Effector memory CD8-positive, alpha-beta T cell (primary cell): Measurements from ENCODE around the gene LINC01488.

Experiments
- ATAC-seq: fragments of 150-1000 bp; cut with Tn5 transposase; replicated peaks from 2 replicates; pipeline ENCODE4 v1.10.0; 2021; ENCODE audit warnings: mild to moderate bottlenecking, moderate library complexity
- DNase-seq, 3 experiments: peaks; one replicate each; pipeline ENCODE4 v3.0.0; 2021
- H3K27ac Mint-ChIP-seq, 2 donors: one replicate each; pipeline ENCODE4 v1.8.0; 2022; ENCODE audit warnings: mild to moderate bottlenecking in 2 of 2, mixed read lengths in 2 of 2, moderate library complexity in 2 of 2
- H3K27me3 Mint-ChIP-seq, 2 donors: one replicate each; pipeline ENCODE4 v1.8.0; 2022; ENCODE audit warnings: mixed read lengths in 2 of 2
- H3K36me3 Mint-ChIP-seq: one replicate; pipeline ENCODE4 v1.8.0; 2022; ENCODE audit warnings: mild to moderate bottlenecking, moderate library complexity, mixed read lengths; ENCODE audit not compliant: insufficient read depth
- H3K4me1 Mint-ChIP-seq, 2 donors: one replicate each; pipeline ENCODE4 v1.8.0; 2022; ENCODE audit warnings: low read depth in 2 of 2, mixed read lengths in 2 of 2
- H3K4me3 Mint-ChIP-seq, 2 donors: one replicate each; pipeline ENCODE4 v1.8.0; 2022; ENCODE audit warnings: mild to moderate bottlenecking in 2 of 2, mixed read lengths in 2 of 2, moderate library complexity in 2 of 2
- H3K9me3 Mint-ChIP-seq, 2 donors: one replicate each; pipeline ENCODE4 v1.8.0; 2022; ENCODE audit warnings: mixed read lengths in 2 of 2

Gene LINC01488

DNA sequence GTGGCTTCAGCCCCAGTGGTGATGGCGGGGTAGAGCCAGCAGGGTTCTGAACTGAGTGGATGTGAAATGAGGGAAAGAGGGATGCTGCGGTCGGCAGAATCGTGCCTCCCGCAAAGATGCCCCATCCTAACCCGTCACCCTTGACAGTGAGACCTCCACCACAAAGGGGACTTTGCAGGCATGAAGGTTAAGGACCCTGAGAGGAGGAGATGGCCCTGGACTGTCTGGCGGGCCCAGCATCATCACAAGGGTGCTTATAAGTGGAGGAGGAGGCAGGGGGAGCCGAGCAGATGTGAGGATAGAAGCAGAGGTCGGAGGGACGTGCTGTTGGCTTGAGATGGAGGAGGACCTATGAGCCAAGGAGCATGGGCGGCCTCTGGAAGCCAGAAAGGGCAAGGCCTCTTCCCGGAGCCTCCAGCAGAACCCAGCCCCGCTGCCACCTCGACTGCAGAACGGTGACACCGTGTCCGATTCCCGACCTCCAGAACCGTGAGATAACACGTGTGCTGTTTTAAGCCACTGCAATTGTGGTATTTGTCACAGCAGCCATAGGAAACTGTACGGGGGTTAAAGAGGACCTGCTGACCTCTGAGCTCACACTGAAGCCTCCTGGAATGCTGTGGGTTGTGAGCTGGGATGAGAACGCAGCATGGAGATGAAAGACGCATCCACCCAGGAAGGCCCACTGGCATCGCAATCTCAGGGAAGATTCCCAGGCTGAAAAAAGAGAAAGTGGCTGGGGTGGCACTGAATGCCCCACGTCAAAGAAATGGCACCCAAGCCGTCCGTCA is 10.9 kb downstream of the LINC01488 start:
- H3K4me1 Mint-ChIP-seq = no peaks in the 10 kb centered on the region
- H3K27ac Mint-ChIP-seq = no peak overlapping the region
- ATAC-seq (no peak), DNase-seq (no peak)
- peaks cover 5 to 60% of the 10 kb centered on the region in 2 donors for H3K27me3 Mint-ChIP-seq
- H3K36me3 Mint-ChIP-seq = no peaks in the 10 kb centered on the region
- no peaks in the 10 kb centered on the region for H3K9me3 Mint-ChIP-seq
- H3K4me3 Mint-ChIP-seq = no peak overlapping the region

DNA sequence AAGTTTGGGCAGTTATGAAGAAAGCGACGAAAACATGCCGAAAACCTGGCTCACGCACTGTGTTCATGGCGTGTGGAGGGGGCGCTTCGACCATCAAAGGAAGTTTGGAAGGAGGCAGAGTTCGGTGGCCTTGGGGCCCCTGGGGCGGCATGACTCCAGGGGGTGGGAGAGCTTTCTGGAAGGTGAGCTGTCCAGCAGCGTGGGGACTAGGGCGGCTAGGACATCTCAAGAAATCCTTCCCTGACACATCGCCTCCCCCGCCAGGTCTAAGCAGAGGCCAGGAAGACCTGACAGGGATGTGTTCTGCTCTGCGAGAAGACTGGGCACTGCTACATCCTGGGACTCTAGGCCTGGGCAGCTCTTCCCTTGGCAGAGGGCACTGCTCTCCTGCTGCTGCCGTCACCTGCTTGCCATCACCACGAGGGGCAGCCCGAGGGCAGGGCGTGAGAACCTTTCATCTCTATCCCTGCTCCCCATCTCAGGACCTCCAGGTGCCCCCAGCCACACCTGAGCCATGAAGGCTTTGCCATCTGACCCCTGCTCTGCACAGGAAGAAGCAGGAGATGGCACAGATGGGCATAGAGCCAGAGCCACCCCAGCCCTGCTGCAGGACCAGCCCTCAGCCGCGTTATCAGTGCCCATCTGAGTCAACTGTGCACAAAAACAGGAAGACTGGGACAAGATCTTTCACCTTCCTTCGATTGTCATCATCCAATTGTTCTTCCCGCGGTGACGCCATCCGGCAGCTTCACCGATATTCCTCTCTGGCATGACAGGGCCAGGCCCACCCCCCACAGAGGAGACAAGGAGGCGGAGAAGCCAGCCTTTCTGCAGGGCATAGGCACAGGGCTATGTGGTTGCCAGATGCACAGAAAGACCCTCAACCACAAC is 12.7 kb downstream of the LINC01488 start:
- Mint-ChIP-seq H3K27ac (no peak overlapping the region), H3K36me3 (no peaks in the 10 kb centered on the region), H3K4me3 (no peak overlapping the region), H3K4me1 (peaks cover 0 to 3% of the 10 kb centered on the region in 2 donors), H3K9me3 (no peaks in the 10 kb centered on the region), H3K27me3 (peaks cover 5 to 60% of the 10 kb centered on the region in 2 donors)
- no peak for DNase-seq
- ATAC-seq = no peak

DNA sequence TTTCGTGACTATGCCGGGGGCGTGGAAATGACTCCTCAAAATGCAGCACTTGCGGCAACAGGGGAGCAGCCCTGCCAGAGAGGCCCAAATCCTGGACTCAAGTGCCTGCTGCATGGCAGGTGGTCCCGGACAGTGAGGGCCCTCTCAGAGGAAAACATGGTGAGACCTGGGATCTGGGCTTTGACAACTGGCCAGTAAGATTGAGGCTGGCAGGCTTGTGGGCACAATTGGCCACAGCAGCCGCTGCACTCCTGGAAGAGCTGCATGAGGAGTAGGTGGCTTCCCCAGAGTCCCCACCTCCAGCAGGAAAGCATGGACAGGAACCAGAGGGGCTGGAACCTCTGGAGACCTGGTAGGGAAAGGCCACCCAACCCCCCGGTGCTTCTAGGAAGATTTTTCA is 13.4 kb downstream of the LINC01488 start:
- H3K36me3 Mint-ChIP-seq = no peaks in the 10 kb centered on the region
- no peaks in the 10 kb centered on the region for H3K9me3 Mint-ChIP-seq
- H3K27me3 Mint-ChIP-seq = peaks cover 5 to 60% of the 10 kb centered on the region in 2 donors
- peaks cover 0 to 3% of the 10 kb centered on the region in 2 donors for H3K4me1 Mint-ChIP-seq
- no peak overlapping the region for H3K4me3 Mint-ChIP-seq
- DNase-seq (no peak), ATAC-seq (no peak)
- no peak overlapping the region for H3K27ac Mint-ChIP-seq

DNA sequence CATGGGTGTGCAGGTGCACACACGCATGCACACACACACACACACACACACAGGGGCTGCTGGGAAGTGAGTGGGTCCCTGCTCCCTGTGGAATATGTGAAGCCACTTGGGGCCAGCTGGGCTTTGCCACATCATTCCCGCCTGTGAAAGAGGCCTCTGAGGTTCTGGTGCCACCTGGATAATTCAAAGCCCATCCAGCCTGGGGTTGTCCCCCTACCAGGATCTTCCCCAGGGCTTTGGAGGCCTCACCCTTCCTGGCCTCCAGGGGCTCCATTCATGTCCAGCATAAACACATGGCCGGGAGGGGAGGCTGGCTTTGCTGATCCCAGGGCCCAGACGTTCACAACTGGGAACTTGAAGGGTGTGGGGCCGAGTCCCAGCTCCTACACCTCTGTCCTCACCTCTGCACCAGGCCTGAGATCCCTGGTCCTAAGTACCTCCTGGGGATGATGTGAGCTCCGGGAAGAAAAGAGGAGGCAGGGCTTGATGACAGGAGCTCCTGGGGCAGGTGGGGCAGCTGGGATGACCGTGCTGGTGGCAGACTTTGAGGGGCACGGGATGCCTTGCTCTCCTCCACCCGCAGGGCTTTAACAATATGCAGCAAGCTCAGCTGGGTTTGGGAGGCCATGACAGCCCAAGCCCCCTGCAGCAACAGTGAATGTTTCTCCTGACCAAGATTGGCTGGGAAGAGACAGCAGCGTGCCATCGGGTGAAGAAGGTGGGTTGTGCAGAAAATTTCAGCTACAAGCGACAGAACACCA is 14.2 kb downstream of the LINC01488 start:
- peaks cover 6 to 60% of the 10 kb centered on the region in 2 donors for H3K27me3 Mint-ChIP-seq
- no peak for ATAC-seq
- H3K4me3 Mint-ChIP-seq = no peak overlapping the region
- no peaks in the 10 kb centered on the region for H3K9me3 Mint-ChIP-seq
- no peaks in the 10 kb centered on the region for H3K36me3 Mint-ChIP-seq
- H3K27ac Mint-ChIP-seq = no peak overlapping the region
- peaks cover 0 to 3% of the 10 kb centered on the region in 2 donors for H3K4me1 Mint-ChIP-seq
- DNase-seq = no peak

DNA sequence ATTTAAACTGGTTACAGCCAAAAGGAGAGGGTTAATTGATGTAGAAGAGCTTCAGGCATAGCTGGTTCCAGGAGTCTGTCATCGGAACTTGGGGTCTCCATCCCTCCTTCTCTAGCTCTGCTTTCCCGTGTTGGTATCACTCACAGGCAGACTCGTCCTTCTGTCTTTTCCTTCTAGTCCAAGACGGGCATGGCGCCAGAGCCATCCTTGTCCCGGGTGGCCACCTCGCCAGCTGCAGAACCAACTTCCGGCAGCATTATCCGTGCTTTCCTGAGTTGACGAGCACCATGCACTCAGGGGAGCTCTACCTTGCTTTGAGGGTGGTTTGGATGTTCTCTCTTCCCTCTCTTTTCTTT is 14.7 kb downstream of the LINC01488 start:
- no peak overlapping the region for H3K4me3 Mint-ChIP-seq
- peaks cover 12 to 60% of the 10 kb centered on the region in 2 donors for H3K27me3 Mint-ChIP-seq
- DNase-seq = no peak
- ATAC-seq = no peak
- H3K36me3 Mint-ChIP-seq = no peaks in the 10 kb centered on the region
- H3K4me1 Mint-ChIP-seq = peaks cover 0 to 3% of the 10 kb centered on the region in 2 donors
- no peaks in the 10 kb centered on the region for H3K9me3 Mint-ChIP-seq
- H3K27ac Mint-ChIP-seq = no peak overlapping the region

DNA sequence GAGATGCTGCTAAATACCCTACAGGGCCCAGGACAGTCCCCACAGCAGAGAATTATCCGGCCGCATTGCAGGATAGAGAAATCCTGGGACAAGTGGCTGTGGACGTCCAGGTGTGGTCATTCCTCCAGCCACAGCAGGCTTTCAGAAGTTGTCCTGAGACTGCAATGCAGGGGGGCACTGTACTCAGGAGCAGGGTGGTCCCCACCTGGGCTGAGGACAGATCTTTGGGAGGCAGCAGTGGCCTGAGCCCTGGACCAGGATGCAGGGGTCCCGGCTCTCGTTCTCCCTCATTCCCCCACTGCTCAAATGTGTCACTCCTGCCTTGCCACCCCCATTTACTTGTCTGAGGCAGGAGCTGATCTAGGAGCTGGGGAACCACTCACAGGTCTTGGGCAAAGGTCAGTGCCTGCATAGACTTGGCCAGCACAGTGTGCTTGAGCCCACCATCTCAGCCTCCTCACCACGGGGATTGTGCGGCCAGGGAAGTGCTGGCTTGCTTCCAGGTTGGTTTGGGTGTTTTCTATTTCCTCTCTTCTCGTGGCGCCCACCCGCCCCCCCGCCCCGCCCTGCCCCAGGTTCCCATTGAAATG is 15.3 kb downstream of the LINC01488 start:
- no peaks in the 10 kb centered on the region for H3K36me3 Mint-ChIP-seq
- ATAC-seq = no peak
- H3K9me3 Mint-ChIP-seq = no peaks in the 10 kb centered on the region
- H3K4me3 Mint-ChIP-seq = no peak overlapping the region
- H3K27me3 Mint-ChIP-seq = peaks cover 15 to 54% of the 10 kb centered on the region in 2 donors
- H3K4me1 Mint-ChIP-seq = peaks cover 0 to 3% of the 10 kb centered on the region in 2 donors
- no peak for DNase-seq
- no peak overlapping the region for H3K27ac Mint-ChIP-seq

DNA sequence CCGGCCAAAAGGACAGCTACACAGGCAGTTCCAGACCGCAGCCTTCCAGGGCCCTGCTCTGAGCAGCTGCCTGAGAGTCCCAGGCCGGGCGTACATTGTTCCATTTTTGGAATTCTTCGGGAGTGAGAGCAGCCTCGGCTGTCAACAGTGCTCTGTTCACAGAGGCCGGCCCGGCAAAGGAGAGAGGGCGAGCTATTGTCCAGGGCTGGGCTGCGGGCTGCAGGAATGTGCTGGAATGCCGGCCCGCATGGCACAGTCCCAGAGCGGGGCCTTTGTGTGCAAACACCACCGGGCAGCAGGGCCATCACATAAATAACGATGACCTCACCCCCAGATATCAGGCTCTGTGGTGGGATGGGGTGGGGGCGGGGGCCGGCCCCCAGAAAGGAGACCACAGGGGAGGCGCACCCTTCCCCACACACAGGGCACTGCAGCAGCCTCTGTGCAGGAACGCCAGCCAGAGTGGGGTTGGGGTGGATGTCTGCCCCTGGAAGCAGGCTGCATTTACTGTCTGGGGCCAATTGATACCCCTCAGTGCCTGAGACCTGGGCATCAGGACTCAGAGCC is 15.8 kb downstream of the LINC01488 start:
- peaks cover 15 to 49% of the 10 kb centered on the region in 2 donors for H3K27me3 Mint-ChIP-seq
- no peak for DNase-seq

DNA sequence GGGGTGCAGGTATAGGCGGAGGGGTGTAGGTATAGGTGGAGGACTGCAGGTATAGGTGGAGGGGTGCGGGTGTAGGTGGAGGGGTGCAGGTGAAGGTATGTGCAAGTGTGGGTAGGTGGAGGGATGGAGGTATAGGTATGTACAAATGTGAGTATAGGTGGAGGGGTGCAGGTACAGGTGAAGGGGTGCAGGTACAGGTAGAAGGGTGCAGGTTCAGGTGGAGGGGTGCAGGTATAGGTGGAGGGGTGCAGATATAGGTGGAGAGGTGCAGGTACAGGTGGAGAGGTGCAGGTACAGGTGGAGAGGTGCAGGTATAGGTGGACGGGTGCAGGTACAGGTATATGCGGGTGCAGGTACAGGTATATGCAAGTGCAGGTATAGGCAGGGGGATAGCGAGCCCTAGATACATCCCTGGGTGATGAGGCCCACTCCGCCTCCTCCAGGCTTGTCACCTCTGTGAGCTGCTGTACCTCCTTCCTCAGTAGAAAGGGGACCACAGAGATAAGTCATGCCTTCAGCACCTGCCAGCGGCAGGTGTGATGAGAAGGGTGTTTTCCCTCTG is 17.2 kb downstream of the LINC01488 start:
- DNase-seq = no peak
- no peak for ATAC-seq
- H3K4me1 Mint-ChIP-seq = peaks cover 0 to 5% of the 10 kb centered on the region in 2 donors
- H3K27me3 Mint-ChIP-seq = peaks cover 15 to 37% of the 10 kb centered on the region in 2 donors
- no peaks in the 10 kb centered on the region for H3K36me3 Mint-ChIP-seq
- H3K9me3 Mint-ChIP-seq = no peaks in the 10 kb centered on the region
- no peak overlapping the region for H3K4me3 Mint-ChIP-seq
- no peak overlapping the region for H3K27ac Mint-ChIP-seq

More for the DNA sequence above, 15.8 kb downstream of the LINC01488 start:
- Mint-ChIP-seq H3K4me1 (peaks cover 0 to 3% of the 10 kb centered on the region in 2 donors), H3K27ac (no peak overlapping the region), H3K9me3 (no peaks in the 10 kb centered on the region), H3K4me3 (no peak overlapping the region), H3K36me3 (no peaks in the 10 kb centered on the region)
- no peak for ATAC-seq

DNA sequence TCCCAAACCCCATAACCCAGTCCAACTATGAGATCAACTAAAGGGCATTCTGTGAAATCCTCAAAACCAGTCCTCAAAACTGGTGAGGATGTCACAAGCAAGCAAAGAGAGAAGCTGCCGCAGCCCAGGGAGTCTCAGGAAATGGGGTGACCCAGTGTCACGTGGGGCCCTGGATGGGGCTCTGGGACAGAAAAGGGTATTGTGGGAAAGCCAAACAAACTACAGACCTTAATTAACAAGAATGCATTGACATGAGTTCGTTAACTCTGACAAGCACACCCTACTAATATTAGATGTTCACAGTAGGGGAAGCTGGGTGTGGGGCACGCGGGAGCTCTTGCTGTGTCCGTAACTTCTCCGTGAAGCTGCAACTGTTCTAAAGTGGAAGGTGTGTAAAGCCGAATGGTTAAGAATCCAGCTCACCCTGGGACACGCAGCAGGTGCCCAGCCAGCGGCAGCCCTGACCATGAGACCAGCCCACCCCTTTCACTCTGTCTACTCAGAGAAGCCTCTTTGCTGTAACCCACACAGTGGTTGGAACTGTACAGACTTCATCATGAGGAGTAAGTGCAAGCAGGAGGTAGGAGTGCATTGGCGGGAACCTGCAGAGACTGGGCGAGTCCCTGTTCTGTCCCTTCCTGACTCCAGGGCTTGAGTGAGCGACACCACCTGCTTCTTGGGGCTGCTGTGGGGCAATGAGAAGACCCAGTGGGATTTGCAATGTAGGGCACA is 17.9 kb downstream of the LINC01488 start:
- no peaks in the 10 kb centered on the region for H3K36me3 Mint-ChIP-seq
- ATAC-seq (no peak), DNase-seq (no peak)
- H3K27ac Mint-ChIP-seq = no peak overlapping the region
- no peaks in the 10 kb centered on the region for H3K9me3 Mint-ChIP-seq
- no peak overlapping the region for H3K4me3 Mint-ChIP-seq
- H3K27me3 Mint-ChIP-seq = peaks cover 15 to 31% of the 10 kb centered on the region in 2 donors
- H3K4me1 Mint-ChIP-seq = peaks cover 0 to 5% of the 10 kb centered on the region in 2 donors

DNA sequence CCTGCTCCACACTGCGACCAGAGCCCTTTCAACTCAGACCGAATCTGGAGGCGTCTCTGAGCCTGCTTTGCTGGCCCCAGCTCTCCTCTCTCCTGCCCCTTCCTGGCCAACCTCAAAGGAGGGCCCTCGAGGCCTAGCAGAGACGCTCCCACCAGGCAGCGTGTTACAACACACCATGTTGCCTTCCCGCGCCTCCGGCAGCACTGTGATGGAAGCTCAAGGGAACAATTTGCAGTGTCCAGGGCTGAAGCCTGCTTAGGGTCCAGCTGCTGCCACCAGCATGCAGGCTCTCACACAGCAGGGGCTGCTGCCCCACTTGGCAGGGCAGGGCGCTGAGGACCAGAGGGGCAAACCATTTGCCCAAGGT is 18.4 kb downstream of the LINC01488 start:
- Mint-ChIP-seq H3K4me1 (peaks cover 0 to 5% of the 10 kb centered on the region in 2 donors), H3K36me3 (no peaks in the 10 kb centered on the region), H3K27me3 (peaks cover 15 to 30% of the 10 kb centered on the region in 2 donors), H3K4me3 (no peak overlapping the region), H3K27ac (no peak overlapping the region), H3K9me3 (no peaks in the 10 kb centered on the region)
- DNase-seq (no peak), ATAC-seq (no peak)

DNA sequence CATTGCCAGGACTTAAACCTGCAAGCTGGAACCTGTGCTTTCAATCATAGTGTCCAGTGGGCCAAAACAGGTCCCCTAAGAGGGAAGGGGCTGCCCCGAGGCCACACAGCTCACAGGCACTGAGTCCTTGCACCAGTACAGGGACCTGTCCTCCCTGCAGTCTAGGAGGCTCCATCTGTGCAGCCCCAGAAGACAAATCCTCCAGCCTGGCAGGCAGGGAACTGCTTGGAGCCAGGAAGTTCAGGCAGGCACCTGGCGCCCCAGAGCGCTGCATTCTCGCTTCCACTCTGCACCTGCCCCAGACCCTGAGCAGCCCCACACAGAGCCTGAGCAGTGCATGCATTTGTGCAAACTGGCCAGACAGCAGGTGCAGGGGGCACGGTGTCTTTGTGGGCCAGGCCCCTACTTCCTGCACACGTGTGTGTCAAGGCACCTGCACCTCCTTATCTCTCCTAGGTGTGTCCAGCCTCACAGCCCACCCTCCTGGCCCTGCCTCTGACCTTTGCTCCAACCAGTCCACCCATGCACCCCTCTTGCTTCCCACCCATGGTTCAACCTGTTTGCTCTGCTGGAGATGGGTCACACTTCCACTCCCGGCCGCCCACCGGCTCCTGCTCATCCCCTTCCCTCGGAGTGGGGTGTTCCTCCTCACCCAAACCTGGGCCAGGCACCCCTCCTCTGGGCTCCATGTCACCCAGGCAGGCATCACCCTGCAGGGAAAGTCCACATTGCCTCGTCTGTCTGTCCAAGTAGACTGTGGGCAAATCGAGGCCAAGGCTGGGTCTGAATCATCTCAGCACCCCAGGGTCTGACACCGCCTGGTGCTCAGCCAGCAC is 19.0 kb downstream of the LINC01488 start:
- no peaks in the 10 kb centered on the region for H3K9me3 Mint-ChIP-seq
- DNase-seq (no peak), ATAC-seq (no peak)
- no peak overlapping the region for H3K4me3 Mint-ChIP-seq
- H3K27me3 Mint-ChIP-seq = peaks cover 15 to 30% of the 10 kb centered on the region in 2 donors
- no peaks in the 10 kb centered on the region for H3K36me3 Mint-ChIP-seq
- H3K27ac Mint-ChIP-seq = no peak overlapping the region
- H3K4me1 Mint-ChIP-seq = peaks cover 0 to 5% of the 10 kb centered on the region in 2 donors
